ENCODE data around the gene NCEH1.
"Not testable (repeated sequence)": the region's sequence is repeated elsewhere in the genome, so short reads cannot be mapped to it uniquely, and the experiment has no call there.

The NCEH1 gene, protein sequence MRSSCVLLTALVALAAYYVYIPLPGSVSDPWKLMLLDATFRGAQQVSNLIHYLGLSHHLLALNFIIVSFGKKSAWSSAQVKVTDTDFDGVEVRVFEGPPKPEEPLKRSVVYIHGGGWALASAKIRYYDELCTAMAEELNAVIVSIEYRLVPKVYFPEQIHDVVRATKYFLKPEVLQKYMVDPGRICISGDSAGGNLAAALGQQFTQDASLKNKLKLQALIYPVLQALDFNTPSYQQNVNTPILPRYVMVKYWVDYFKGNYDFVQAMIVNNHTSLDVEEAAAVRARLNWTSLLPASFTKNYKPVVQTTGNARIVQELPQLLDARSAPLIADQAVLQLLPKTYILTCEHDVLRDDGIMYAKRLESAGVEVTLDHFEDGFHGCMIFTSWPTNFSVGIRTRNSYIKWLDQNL

DNA sequence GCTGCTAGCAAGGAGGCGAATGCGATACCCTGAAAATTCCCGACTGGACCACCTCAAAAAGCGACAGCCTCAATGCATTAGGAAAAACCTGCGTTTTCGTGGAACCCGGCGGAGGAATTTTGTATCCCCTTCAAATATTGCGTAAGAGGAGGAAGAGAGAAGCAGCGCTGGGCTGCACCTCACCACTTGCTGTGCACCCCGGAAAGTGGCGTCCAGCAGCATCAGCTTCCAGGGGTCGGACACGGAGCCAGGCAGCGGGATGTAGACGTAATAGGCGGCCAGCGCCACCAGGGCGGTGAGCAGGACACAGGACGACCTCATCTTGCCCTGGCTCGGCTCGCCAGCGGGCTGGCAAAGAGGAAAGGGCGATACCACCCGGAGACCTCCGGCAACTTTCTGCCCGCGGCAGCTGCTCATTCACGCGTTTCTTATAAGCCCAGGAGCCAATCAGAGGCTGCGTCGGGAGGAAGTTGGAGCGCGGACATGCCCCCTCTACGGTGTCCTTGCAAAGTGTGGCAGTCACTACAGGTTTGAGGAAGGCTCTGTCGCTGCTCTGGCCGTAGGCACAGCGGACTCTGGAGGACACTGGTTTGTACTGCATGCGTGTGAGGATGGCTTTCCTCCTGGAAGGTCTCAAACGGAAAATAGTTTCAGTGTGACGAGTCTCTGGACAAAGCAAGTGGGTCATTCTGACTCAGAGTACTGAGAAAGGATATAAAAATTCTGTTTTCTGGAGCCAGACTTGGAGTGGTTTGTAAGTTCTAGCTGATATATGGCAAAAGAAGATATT is at the start of gene NCEH1:
NCEH1 (minus strand) TSS at position 404 of the 790 bp plus-strand sequence; CDS start at position 321, 83 bp downstream.
- peak; percentile 96 for DNase-seq

DNA sequence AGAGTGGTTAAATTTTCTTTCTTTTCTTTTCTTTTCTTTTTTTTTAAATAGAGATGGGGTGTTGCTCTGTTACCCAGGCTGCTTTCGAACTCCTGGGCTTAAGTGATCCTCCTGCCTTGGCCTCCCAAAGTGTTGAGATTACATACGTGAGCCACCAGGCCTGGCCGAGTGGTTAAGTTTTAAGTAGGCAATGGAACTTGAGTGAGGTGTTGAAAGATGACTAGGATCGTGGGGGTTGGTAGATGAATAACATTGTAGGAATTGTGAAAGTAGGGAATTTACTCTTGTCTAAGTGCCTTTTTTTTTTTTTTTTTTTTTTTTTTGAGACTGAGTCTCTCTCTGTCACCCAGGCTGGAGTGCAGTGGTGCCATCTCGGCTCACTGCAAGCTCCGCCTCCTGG is 49.5 kb upstream of the NCEH1 start:
- not testable (repeated sequence) for DNase-seq

DNA sequence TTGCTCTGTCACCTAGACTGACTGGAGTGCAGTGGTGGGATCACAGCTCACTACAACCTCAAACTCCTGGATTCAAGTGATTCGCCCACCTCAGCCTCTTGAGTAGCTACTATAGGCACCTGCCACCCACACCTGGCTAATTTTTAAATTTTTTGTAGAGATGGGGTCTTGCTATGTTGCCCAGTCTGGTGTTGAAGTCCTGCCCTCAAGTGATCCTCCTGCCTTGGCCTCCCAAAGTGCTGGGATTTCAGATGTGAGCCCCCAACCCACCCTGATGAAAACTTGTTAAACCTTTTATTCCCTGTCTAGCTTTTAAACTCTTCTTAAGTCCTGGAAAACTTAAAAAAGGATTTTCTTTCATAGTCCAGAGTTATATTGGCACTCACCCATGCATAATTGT is 42.3 kb upstream of the NCEH1 start:
- no peak for DNase-seq

DNA sequence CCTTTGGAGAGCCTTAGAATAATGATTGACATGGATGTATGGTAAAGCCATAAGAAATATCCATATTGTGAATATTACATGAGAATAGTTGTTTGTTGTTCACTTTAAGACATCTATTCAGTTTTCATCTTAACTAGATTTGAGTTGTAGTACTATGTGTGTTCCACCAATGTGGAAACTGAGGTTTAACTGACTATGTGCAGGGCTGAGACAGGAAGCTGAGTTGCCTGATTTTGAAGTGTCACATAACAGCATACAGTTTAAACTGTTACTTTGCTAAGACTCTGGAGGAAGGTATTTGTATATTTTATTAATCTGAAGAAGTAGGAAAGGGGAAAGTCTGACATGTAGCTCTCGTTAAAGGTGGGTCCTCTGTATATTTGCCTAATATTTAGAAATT is 41.8 kb upstream of the NCEH1 start:
- no peak for DNase-seq

DNA sequence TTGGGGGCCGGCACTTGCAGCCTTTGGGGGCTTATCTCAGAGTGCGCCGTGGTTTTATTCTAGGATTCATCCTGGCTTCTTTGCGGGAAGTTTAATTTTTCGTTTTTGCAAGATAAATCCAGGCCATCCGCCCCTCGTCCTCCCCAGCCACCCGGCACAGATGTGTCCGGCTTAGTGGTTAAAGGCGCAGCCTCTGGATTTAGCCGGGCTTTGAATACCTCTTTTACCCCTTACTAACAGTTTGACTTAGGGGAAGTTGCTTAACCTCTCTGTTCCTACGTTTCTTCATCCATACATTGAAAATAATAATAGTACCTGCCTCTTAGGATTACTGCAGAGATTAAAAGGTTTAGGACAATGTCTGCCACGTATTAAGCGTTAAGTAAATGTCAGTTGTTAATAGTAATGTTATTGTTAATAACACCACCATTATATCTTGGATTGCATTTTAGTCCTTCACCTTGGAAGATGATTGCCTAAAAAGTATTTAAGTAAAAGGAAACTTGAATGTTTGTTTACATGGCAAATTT is 40.4 kb upstream of the NCEH1 start:
- peak; percentile 55 for DNase-seq

DNA sequence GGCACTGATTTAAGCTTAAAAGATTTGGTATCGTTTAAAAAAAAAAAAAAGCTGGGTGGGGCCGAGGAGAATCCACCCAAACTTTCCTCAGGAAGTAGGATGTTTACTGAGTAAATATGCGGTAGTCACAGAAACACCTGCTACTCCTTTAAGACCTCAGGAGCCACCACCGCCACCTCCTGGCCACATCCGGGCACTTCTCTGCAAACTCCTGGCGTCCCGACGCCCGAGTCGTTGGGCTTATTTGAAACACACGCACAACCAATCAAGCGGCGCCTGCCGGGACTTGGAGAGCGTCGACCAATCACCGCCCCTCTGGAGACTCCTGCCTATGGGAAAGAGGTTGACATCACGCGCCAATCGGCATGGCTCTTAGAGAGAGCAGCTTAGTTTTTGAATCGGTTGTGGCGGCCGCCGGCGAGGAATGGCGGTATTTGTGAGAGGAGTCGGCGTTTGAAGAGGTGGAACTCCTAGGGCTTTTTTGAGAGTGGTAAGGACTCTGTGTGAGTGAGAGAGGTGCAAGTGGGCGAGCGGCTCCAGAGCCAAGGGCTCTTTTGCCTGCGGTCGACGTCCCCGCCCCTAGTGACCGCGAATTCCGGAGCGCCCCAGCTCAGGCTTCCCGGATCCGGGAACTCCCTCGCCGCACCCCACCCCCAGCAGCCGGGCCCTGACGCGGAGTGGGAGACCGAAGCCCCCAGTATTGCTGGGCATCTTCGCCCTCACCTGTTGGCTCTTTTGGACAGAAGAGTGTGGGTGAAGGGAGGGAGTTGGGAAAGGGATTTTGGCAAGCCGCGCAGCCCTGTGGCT is 39.7 kb upstream of the NCEH1 start, which contains the start of gene ECT2:
ECT2 (plus strand) TSS at position 359 of the 807 bp plus-strand sequence. CDS start 3,805 bp downstream, outside the sequence.
- peak; percentile 98 for DNase-seq

- no peak for DNase-seq
Measured at GRCh38 chr3:172750069-172750367, 39.2 kb upstream of the NCEH1 start.

DNA sequence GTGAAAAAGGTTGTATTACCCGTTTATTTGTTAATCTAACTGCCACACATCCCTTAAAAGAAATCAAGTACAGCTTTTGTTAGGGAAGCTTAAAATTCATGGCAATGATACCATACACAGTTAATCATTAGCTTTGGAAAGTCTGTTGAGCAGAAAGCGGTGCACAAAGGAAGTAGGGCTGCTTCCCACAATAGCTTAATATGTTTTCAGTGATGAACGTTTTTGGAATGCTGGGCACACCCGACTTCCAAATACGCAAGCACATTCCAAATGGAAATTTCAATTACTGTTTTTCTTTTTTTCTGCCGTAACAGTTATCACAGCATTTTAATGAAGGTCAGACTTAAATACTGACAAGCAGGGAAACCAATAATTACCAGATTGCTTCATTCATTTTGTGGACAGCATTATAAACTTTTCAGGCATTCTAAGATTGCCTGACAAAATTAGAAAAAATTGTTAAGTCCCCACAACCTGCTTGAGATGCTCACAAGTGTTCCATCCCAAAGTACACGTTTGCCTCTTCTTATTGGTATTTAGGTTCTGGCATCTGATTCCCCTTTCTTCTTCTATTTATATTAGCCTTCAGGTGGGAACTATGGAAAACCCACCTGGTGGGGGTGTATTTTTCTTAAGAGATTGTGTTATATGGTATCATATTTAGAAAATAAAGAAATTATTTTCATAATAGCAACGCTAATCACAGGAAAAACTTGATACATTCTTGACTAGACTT is 38.5 kb upstream of the NCEH1 start:
- DNase-seq, result no peak

- no peak for DNase-seq
Measured at GRCh38 chr3:172746475-172746874, 35.6 kb upstream of the NCEH1 start.

DNA sequence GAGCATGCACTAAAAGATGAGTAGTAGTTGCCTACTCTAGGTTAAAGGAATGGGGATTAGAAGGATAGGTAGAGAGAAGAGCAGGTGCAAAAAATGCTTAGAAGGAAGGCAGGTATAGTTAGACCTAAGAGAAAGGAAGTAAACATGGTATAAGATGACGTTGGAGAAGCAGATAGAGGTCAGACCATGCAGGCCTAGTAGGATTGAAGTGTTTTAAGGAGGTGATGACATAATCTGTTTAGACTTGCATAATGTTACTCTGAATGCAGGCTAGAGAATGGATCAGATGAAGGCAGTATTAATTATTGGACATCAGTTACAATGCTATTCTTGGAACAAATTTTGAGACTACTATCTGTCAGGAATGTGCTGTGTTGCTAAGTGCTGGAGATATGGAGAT is 28.6 kb upstream of the NCEH1 start:
- DNase-seq, result no peak

DNA sequence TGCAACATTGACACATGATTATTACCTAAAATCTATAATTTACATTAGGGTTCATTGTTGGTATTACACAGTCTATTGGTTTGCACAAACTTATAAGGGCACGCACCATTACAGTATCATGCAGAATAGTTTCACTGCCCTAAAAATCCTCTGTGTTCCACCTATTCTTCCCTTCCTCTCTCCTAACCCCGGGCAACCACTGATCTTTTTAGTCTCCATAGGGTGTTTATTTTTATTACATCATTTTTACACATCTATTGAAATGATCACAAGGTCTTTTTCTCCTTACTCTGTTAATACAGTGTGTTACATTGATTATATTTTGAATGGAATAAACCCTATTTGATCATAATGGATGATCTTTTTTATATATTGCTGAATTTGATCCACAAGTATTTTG is 24.1 kb upstream of the NCEH1 start:
- DNase-seq, result no peak

DNA sequence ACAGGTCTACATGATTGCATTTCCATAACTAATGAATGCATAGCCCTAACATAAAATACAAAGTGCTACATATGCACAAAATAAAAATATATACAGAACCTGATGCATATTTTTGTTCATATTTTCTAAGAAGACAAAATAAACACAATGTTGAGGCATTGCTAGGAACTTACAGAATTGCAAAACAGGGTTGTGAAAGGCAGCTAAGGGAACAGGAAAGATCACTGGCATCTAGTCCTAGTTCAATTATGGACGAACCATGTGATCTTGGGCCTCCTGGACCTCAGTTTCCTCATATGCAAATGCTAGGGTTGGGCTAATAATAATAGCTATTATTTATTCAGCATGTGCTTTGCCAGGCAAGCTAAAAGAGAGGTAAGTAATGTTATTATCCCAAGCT is 15.5 kb upstream of the NCEH1 start:
- no peak for DNase-seq

DNA sequence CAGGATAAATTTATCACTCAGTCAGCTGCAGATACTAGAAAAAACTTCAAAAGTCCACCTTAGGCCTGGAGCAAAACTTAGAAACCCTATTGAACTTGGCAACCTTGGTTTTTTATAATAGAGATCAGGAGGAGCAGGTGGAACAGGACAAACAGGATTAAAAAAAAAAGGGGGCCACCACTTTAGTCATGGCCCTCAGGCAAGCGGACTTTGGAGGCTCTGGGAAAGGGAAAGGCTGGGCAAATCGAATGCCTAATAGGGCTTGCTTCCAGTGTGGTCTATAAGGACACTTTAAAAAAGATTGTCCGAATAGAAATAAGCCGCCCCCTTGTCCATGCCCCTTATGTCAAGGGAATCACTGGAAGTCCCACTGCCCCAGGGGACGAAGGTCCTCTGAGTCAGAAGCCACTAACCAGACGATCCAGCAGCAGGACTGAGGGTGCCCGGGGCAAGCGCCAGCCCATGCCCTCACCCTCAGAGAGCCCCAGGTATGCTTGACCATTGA is 11.7 kb upstream of the NCEH1 start:
- DNase-seq, result not testable (repeated sequence)

- no peak for DNase-seq
Measured at GRCh38 chr3:172717493-172718088, 6.7 kb upstream of the NCEH1 start.

GRCh38 chr3:172716476-172716875 is 5.6 kb upstream of the NCEH1 start:
- DNase-seq, result peak; percentile 66

GRCh38 chr3:172713316-172713715 is 2.4 kb upstream of the NCEH1 start:
- no peak for DNase-seq

DNA sequence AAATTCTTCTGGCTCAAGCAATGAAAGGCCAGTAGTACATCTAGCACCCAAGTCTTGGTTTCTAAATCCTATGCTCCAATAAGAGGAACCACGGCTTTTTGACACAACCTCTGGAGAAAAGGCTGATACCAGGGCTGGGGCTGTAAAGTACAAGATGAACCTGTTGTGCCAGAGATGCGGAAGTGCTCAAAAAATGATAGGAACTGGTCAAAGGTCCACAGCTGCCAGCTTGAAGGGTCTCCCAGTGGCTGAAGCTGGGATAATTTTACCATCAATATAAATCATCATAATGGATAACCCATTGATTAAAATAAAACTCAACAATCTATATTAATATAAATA is 558 bp upstream of the NCEH1 start:
- peak; percentile 48 for DNase-seq

DNA sequence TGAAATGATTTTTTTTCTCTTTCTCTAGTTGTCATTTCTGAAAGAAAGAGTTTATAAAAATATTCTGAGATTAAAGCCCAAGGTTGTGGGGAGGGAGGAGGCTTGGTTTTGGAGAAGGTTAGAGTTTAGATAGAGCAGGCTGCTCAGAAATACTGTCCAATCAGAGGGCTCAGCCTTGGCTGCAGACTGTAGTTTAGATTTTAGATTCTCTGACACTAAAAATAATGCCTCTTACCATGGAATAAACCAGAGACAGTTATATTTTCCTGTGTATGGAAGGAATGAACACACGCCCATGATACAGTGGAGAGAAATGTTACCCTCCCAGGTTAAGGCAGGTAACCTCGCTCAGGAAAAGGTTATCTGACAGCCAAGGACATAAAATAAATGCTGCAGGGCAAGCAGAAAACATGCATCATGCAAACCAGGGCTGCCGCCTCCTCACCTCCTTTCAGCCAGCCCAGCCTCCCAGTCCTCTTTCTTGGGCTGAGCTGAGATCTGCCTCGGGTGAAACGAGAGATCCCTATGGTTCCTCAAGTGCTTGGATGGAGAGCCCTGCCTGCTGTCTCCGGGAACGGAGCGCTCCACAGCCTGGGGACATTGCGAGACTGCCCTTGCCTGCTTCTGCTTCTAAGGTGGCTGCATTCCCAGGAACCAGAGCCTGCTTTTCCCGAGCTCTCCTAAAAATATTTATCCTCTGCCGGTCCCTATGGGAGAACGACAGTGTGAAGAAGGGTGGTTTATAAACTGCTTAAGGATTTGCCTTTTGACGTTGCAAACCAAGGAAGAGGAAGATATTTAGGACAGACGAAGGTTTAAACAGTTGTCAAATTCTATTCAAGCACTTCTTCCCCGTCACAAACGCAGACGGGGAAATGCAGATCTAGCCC is 848 bp downstream of the NCEH1 start:
- DNase-seq, result no peak

- no peak for DNase-seq
Measured at GRCh38 chr3:172708921-172709773, 1.7 kb downstream of the NCEH1 start.

DNA sequence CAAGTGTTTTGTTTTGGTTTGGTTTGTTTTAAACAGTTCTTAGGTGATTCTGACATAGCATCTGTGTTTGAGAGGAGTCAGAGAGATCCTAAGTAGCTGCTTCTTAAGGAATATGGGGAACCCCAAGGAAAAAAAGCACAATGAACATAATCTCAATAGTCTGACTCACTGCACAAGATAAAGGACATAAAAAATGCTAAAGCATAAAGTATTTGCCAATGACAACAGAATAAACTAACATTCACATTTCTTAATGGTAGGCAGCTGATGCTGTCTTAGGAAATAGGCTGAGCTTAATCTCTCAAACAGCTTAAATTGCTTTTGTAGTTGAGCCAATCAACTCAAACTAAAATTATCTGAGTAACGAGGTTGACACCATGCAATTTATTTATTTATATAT is 2.9 kb downstream of the NCEH1 start:
- DNase-seq, result no peak

All from GDM1 (cell line).